IPS-NIHi11 (cell line): ENCODE measurements around the gene GLI1.
"Not testable (repeated sequence)": the region's sequence is repeated elsewhere in the genome, so short reads cannot be mapped to it uniquely, and the experiment has no call there.

ENCODE experiments used
- DNase-seq: peaks from one replicate; pipeline ENCODE4 v3.0.0; 2012; ENCODE audit warnings: mixed read lengths, low spot score

The GLI1 gene

DNA sequence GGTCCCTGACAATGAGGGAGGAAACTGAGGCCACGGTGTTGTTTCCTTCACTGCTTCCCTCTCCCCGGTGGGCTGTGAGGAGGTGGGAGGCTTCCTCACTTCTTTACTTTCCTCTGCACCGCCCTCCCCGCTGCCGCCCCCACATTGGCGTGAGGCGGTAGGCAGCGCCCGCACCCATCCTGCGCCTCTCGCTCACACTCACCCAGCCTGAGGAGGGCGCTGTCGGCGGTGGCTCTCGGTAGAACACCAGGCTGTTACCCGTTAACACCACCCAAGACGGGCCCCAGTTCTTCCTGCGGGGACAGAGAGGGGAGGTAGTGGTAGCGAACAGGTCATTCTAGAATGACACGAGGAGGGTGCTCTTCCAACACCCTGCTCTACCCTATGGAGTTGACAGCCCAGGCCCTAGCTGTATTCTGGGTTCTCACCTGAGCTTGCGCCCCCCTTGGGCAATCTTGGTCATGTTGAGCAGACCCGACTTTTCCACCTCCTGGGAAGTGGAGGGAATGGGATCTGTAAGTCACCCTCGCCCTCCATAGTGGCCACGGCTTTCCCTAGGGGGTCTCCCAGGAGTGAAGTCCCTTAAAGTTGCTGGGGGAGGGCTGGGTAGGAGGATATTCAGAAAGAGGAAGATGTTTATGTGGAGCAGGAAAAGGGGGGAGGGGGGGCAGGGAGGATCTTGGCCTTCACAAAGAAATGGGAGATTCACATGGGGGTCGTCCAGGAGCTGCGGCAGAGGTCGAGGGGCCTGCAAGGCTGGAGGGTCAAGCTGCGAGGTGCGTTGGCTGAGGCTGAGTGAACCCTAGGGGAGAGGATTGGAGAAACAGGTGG is 16.8 kb downstream of the GLI1 start:
- DNase-seq: peak; percentile 72

DNA sequence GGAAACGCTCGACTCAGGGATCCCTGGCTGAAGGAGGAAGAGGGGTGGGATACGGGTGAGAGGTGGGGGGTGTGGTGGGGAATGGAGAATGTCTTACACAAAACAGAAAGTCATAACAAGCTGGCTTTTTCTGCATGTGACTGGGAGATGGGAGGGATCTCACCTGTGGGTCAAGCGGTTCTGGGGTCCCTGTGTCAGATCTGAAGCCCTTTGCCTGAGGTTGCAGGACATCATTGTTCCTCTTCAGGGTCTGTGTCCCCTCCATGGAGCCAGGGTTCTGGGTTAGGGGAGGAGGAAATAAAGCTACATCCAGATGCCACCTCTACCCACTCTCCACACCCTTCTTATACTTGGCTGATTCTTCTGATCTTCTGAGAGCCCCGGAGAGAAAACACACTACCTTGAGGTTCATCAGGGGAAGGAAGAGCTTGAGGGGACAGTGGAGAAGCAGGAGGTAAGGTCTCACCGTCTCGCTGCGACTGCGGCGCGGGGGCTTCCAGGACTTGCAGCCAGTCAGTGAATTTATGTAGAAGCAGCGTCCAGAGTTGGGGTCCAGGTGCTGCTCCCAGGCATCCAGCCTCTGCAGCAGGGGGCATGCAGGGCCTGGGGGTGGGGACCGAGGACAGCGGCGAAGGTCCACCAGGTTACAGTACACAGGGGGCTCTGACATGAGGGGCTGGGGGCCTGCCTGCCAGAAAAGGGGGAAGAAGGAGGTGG is 17.6 kb downstream of the GLI1 start:
- no peak for DNase-seq

GRCh38 chr12:57477710-57478681 is 18.4 kb downstream of the GLI1 start:
- DNase-seq: no peak

GRCh38 chr12:57479043-57479375 is 19.4 kb downstream of the GLI1 start:
- no peak for DNase-seq

DNA sequence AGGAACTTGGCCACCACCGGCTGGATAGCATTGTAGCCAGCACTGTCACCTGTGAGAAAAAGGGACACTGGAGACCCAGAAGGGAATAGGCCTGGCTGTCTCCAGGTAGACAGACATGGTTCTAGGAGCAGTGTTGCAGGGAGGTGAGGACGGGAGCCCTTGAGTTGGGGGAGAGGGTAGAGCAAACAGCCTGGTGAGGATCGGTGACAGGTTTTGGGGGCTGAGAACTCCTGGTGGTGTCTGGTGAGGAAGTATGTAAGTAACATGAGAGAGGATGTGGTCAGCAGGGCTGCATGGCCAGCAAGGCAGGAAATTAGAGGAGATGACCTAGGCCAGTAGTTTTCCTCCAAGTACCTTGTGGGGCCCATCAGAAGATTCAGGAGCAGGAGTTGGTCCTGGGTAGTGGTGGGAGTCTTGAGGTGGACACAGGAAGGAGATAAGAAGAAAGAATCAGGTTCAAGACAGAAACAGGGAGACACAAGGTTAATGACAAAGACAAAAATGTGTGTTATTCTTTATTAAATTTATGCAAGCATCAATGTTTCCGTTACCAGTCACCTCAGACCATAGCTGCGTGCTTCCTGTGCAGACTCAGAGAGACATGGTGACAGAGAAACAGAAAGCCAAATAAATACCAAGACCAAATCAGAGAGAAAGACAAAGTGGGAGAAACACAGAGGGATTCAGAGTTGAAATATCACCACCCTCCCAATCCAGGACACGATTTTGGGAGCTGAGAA is 20.0 kb downstream of the GLI1 start, which contains the start of gene ARHGAP9:
ARHGAP9 (minus strand) TSS at position 491 of the 740 bp plus-strand sequence; CDS start at position 31, 460 bp downstream.
- no peak for DNase-seq

DNA sequence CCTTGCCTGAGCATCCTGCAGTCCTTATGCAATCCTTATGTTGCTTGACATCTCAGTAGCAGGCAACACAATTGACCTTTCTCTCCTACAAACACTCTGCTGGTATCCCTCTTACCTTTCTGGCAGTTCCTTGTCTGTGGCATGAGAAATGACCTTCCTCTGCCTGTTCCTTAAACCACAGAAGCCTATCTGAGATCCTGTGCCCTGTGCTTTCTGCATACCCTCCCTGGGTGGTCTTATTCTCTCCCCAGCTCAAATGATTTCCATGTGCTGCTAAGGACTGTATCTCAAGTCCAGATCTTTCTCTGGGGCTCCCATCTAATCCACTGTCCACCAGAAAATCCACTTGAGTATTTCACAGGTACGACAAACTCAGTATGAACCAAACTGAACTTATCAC is 22.1 kb downstream of the GLI1 start:
- DNase-seq: no peak

GRCh38 chr12:57483466-57483865 is 23.9 kb downstream of the GLI1 start:
- DNase-seq: no peak

DNA sequence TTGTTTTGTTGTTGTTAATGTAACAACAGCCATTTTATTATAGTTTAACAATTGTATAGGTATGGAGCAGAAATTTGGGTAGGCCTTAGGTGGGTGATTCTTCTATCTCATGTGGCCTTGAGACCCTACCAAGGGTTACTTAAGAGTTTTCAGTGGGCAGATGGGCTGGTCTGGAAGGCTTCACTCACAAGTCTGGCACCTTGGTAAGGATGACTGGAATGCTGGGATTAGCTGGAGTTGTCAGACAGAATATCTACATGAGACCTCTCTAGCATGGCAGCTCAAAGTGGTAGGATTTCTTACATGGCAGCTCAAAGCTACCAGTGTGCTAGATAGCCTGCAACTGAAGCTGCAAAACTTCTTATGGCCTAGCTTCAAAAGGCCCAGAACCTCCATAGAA is 26.1 kb downstream of the GLI1 start:
- DNase-seq: no peak

GRCh38 chr12:57487055-57487596 is 27.5 kb downstream of the GLI1 start:
- no peak for DNase-seq

DNA sequence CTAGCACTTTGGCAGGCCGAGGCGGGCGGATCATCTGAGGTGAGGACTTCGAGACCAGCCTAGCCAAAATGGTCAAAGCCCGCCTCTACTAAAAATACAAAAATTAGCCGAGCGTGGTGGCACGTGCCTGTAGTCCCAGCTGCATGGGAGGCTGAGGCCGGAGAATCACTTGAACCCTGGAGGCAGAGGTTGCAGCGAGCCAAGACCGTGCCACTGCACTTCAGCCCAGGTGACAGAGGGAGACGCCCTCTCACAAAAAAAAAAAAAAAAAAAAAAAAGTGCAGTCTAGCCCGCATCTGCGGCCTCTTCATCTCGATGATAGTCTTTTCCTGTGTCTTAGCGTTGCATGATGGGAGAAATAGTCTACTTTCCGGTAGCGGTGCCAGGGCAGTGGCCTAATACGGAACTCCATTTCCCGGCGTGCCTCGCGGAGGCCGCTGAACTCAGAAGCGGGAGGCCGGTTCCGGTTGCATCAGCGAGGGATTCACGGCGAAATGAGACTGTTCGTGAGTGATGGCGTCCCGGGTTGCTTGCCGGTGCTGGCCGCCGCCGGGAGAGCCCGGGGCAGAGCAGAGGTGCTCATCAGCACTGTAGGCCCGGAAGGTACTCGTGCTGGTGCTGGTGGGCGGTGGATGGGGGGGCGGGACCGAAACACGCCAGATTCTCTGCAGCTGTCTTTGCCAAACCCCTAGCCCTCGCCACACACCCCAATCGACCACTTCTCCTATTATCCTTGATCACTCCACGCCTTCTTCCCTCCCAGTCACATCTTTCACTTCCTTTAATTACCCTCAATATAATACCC is 28.2 kb downstream of the GLI1 start, which contains the start of gene MARS1:
MARS1 (plus strand) TSS at position 472 of the 805 bp plus-strand sequence; CDS start at position 495, 23 bp downstream.
- peak; percentile 93 for DNase-seq

DNA sequence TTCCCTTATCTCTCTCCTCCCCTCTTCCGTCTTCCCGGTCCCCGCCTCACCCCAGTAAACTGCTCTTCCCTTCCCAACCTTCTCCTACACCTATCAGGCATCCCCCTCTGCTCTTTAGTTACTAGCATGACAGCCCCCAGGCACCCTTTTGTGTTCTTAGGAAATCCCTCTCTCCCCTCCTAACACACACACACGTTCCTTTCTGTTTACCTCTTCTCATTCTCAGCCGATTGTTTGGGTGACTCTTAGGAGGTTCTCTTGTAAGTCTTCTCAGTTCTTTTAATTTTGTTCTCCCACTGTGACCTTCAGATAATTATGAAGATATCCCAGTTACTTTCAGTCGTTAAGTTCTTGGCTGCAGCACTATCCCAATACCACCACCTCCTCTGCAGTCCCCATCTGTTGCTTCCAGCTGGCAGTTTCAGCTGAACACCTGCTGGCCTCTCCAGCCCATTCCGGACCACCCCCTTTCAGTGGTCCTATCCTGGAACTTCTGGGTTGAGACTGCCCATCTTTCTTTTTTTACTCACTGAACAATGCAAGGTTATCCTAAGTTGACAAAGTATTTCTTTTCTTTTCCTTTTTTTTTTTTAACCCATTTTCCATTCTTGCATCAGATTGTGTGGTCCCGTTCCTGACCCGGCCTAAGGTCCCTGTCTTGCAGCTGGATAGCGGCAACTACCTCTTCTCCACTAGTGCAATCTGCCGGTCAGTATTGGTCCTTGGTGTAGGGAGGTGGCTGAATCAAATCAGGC is 29.0 kb downstream of the GLI1 start:
- DNase-seq: peak; percentile 2

DNA sequence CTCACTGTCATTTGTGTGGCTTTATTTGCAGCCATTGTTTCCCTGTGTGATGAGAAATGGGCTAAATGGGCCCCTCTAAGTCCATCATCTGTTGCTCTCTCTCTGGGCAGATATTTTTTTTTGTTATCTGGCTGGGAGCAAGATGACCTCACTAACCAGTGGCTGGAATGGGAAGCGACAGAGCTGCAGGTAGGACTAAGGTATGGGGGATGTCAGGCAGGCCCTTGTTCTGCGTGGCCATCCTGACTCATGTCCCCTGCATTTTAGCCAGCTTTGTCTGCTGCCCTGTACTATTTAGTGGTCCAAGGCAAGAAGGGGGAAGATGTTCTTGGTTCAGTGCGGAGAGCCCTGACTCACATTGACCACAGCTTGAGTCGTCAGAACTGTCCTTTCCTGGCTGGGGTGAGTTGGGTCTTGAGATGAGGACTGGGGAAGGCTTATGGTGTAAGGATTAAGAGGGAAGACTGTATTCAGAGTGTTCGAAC is 29.6 kb downstream of the GLI1 start:
- DNase-seq: peak; percentile 2

GRCh38 chr12:57490126-57490525 is 30.5 kb downstream of the GLI1 start:
- DNase-seq: no peak

DNA sequence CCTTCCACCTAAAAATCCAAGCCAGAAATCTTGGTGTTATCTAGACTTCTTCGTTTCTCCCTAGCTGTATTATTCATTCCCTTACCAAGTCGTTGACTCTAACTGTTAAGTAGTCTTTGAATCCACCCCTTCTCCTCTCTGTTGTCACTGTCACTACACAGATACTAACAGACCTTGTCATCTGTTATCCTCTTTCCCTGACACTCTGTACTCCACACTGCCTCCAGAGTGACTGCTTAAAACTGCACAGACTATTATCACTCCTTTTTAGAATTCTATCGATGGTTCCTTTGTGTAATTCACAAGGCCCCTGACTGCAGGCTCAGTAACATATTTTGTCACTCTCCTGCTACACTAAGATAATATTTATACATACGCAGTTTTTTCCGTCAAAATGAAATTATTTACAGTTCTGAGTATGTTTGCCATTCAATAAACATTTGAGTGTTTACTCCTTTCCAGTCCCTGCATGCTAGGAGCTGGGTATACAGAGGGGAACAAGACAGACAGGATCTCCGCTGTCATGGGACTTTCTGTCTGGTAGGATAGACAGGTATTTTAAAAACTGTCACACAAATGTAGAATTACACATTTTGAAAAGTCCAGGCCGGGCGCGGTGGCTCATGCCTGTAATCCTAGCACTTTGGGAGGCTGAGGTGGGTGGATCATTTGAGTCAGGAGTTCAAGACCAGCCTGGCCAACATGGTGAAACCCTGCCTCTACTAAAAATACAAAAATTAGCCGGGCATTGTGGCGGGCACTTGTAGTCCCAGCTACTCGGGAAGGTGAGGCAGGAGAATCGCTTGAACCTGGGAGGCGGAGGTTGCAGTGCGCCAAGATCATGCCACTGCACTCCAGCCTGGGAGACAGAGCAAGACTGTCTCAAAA is 32.1 kb downstream of the GLI1 start:
- DNase-seq: no peak

DNA sequence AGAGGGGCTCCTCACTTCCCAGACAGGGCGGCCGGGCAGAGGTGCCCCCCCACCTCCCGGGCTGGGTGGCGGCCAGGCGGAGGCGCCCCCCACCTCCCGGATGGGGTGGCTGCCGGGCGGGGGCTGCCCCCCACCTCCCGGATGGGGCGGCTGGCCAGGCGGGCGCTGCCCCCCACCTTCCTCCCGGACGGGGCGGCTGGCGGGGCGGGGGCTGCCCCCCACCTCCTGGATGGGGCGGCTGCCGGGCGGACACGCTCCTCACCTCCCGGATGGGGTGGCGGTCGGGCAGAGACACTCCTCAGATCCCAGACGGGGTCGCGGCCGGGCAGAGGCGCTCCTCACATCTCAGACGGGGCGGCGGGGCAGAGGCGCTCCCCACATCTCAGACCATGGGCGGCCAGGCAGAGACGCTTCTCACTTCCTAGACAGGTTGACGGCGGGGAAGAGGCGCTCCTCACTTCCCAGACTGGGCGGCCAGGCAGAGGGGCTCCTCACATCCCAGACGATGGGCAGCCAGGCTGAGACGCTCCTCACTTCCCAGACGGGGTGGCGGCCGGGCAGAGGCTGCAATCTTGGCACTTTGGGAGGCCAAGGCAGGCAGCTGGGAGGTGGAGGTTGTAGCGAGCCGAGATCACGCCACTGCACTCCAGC is 35.6 kb downstream of the GLI1 start:
- not testable (repeated sequence) for DNase-seq

- DNase-seq: no peak
Measured at GRCh38 chr12:57496822-57497221, 37.2 kb downstream of the GLI1 start.

GRCh38 chr12:57497223-57498131 is 37.9 kb downstream of the GLI1 start:
- no peak for DNase-seq
